T-cell (primary cell): ENCODE data around the gene DPH2. TPM values are rescaled to one million over a fixed set of nuclear protein-coding genes. Genes with fewer than 3 reads are reported as not detected.

ENCODE experiments used
- ATAC-seq, 4 experiments: fragments of 200-7000 bp in 3 of 4; fragments of 150-1000 bp in 1 of 4; cut with Tn5 transposase; replicated peaks in 1 of 4; 1 replicate in 3 of 4; 2 replicates in 1 of 4; pipeline ENCODE4 v1.10.0; 2021; ENCODE audit warnings: moderate library complexity in 3 of 4, mild to moderate bottlenecking in 2 of 4, moderate number of reproducible peaks in 1 of 4
- CTCF ChIA-PET, 2 donors: fragments of 300-600 bp; sonication (Branson Sonifier 250); formaldehyde crosslinking; loops; one replicate each; lab custom pipeline; 2022; ENCODE audit warnings: antibody characterized with exemption in 2 of 2; lab: Charles Lee
- POLR2A ChIA-PET, 2 donors: fragments of 300-600 bp; sonication (Branson Sonifier 250); formaldehyde crosslinking; loops; one replicate each; lab custom pipeline; 2022; ENCODE audit warnings: antibody characterized with exemption in 2 of 2; lab: Charles Lee
- DNase-seq, 35 experiments: peaks; one replicate each; pipeline versions ENCODE4 v3.0.0 to v3.0.0-alpha.2; 2013 to 2023
- H3K27ac ChIP-seq: one replicate; pipeline ENCODE4 v1.5.1; 2013; ENCODE audit warnings: low read length
- H3K27me3 ChIP-seq, 2 experiments: replicated peaks in 1 of 2; 1 replicate in 1 of 2; 2 replicates in 1 of 2; pipeline versions ENCODE4 v1.6.1 to v1.7.0; 2013; ENCODE audit warnings: low read length in 1 of 2, mixed read lengths in 1 of 2; ENCODE audit not compliant: control insufficient read depth in 2 of 2, insufficient read depth in 2 of 2; ENCODE audit errors: extremely low read depth in 1 of 2
- H3K36me3 ChIP-seq, 2 donors: 1 replicate in 1 of 2; 2 replicates in 1 of 2; pipeline versions ENCODE4 v1.6.1 to v1.7.0; 2013; ENCODE audit warnings: low read length in 1 of 2; ENCODE audit not compliant: control insufficient read depth in 2 of 2, insufficient read depth in 1 of 2; ENCODE audit errors: extremely low read depth in 1 of 2
- H3K4me1 ChIP-seq, 2 experiments: 1 replicate in 1 of 2; 2 replicates in 1 of 2; pipeline versions ENCODE4 v1.6.1 to v1.7.0; 2013; ENCODE audit warnings: low read length in 2 of 2, mixed read lengths in 1 of 2; ENCODE audit not compliant: insufficient read depth in 2 of 2, control insufficient read depth in 1 of 2; ENCODE audit errors: extremely low read depth in 1 of 2
- H3K4me3 ChIP-seq, 2 donors: 1 replicate in 1 of 2; 2 replicates in 1 of 2; pipeline versions ENCODE4 v1.5.1 to v1.7.0; 2013; ENCODE audit warnings: mild to moderate bottlenecking in 2 of 2, low read length in 1 of 2, moderate library complexity in 1 of 2; ENCODE audit not compliant: control insufficient read depth in 1 of 2; ENCODE audit errors: extremely low read depth in 1 of 2
- H3K9me3 ChIP-seq: 2 replicates; pipeline ENCODE4 v1.7.0; 2013
- H3K27ac Mint-ChIP-seq, 2 donors: one replicate each; pipeline ENCODE4 v1.8.0; 2020 to 2021; ENCODE audit warnings: mild to moderate bottlenecking in 2 of 2, mixed read lengths in 2 of 2
- H3K27me3 Mint-ChIP-seq, 2 donors: one replicate each; pipeline ENCODE4 v1.8.0; 2021 to 2022; ENCODE audit warnings: mixed read lengths in 2 of 2
- H3K36me3 Mint-ChIP-seq: one replicate; pipeline ENCODE4 v1.8.0; 2021; ENCODE audit warnings: mixed read lengths
- H3K4me1 Mint-ChIP-seq, 3 donors: one replicate each; pipeline ENCODE4 v1.8.0; 2020 to 2022; ENCODE audit warnings: mixed read lengths in 3 of 3, mild to moderate bottlenecking in 1 of 3
- H3K4me3 Mint-ChIP-seq, 3 donors: one replicate each; pipeline ENCODE4 v1.8.0; 2020 to 2022; ENCODE audit warnings: mild to moderate bottlenecking in 3 of 3, mixed read lengths in 3 of 3, moderate library complexity in 3 of 3
- H3K9me3 Mint-ChIP-seq, 3 donors: one replicate each; pipeline ENCODE4 v1.8.0; 2020 to 2022; ENCODE audit warnings: mixed read lengths in 3 of 3
- WGBS: methylation state at CpG from one replicate; pipeline ENCODE4 v1.1.5; 2013; ENCODE audit warnings: missing lambda C conversion rate; ENCODE audit not compliant: insufficient coverage; 5-methylcytosine and 5-hydroxymethylcytosine counted together
- total RNA-seq, 35 experiments: library from RNA in 6 of 35; stranded (reverse) in 6 of 35; fragments of 120-200 nt in 1 of 35; gene quantifications; one replicate each; pipeline versions ENCODE4 v1.2.1 to v1.2.4 and lab custom pipeline; 2013 to 2026

DPH2 gene
- total RNA-seq, 5 donors from 2014 or later (not counting 1 experiment from before 2014, with no cell fraction given), result 22.1 to 46.6 (median 41.8) TPM

DNA sequence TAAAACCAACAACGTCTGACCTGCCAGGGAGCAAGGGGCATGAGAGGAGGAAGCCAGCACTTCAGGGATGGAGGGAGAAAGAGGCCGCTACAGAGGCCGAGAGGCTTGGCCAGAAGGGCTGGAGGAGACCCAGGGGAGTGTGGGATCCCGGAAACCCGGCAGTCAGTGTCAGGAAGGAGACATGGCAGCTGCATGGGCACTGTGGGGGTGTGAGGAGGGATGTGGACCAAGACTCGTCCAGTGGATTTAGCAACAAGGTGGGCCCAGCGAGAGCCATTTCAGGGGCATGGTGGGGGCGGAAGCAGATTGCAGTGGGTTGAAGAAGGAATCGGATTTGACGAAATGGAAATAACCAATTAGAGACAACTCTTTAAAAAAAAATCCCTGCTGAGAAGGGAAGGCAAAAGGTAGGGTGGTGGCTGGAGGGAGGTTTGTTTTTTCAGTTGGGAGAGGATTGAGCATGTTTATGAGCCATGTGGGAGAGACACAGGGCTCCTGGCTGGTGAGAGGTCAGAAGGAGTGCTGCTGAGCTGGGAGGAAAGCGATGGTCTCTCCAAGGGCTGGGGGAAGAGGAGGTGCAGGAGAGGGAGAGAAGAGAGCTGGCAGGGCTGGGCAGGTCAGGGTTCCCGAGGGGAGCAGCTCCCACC lies 13.6 kb downstream of the DPH2 start:
- Histone ChIP-seq H3K4me3 (no peak overlapping the region), H3K27ac (no peak overlapping the region), H3K9me3 (no peaks in the 10 kb centered on the region), H3K36me3 (peaks cover 0 to under 1% of the 10 kb centered on the region in 2 donors), H3K27me3 (peaks cover 0 to 24% of the 10 kb centered on the region in 2 experiments), H3K4me1 (peaks cover 0 to 16% of the 10 kb centered on the region in 2 experiments)
- ChIA-PET POLR2A (no interaction called here), CTCF (interaction anchor here in 1 of 2 donors (0.6 kb wide), 1 partner anchor 16 kb away, joined by 4 read pairs; no protein-coding TSS in a partner anchor)
- DNase-seq (no peak), ATAC-seq (no peak)
- Mint-ChIP-seq H3K9me3 (no peaks in the 10 kb centered on the region), H3K36me3 (no peaks in the 10 kb centered on the region), H3K27ac (no peak overlapping the region), H3K4me3 (no peak overlapping the region), H3K4me1 (peaks cover 0 to 15% (median 12%) of the 10 kb centered on the region in 3 donors), H3K27me3 (peaks cover 0 to 5% of the 10 kb centered on the region in 2 donors)
- 87% methylated on average over 5 of the region's 12 CpGs for WGBS

DNA sequence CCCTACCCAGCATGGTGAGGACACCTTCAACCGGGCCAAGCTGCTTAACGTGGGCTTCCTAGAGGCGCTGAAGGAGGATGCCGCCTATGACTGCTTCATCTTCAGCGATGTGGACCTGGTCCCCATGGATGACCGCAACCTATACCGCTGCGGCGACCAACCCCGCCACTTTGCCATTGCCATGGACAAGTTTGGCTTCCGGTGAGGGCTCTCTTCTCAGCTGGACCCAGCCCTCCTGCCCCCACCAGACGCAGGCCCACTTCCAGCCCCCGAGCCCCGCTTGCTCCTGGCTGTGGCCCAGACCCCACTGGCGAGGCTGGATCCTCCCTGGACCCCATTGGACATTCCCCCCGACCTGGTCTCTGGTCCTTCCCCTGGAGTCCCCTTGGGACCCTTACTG lies 15.0 kb downstream of the DPH2 start:
- ATAC-seq, result no peak
- H3K9me3 Mint-ChIP-seq, result no peaks in the 10 kb centered on the region

DNA sequence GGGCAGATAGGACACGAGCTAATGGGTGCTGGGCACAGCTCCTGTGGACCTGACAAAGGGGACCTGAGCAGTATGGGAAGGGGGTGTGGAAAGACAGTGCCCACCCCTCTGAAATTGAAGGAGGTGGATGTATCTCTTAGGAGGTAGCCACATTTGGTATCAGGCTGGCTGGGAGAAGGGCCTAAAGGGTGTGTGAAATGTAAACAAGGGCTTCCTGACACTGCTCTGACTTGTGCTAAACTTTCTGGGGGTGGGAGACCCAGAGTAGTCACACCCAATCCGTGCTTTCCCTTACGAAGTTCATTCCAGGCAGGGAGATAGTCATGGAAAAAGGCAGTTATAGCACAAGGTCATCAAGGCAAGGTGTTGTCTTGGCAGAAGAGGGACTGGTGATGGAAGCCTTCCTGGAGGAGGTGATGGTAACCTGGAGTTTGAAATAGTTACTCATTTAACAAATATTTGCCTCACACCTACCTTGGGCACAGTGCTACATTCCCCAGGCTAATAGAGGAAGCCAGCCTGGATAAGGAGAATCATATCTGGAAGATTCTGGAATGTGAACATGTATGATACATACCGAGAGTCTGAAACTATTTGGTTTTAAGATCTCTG lies 16.3 kb downstream of the DPH2 start:
- no peaks in the 10 kb centered on the region for H3K36me3 Mint-ChIP-seq
- ChIA-PET POLR2A (no interaction called here), CTCF (no interaction called here)
- Histone ChIP-seq H3K4me3 (no peak overlapping the region), H3K36me3 (no peaks in the 10 kb centered on the region), H3K9me3 (no peaks in the 10 kb centered on the region), H3K27ac (no peak overlapping the region), H3K27me3 (peaks cover 0 to 3% of the 10 kb centered on the region in 2 experiments), H3K4me1 (peaks cover 0 to 6% of the 10 kb centered on the region in 2 experiments)
- peaks cover 0 to 3% (median 1%) of the 10 kb centered on the region in 3 donors for H3K4me1 Mint-ChIP-seq
- no peak overlapping the region for H3K27ac Mint-ChIP-seq
- H3K27me3 Mint-ChIP-seq, result no peaks in the 10 kb centered on the region
- DNase-seq (no peak), ATAC-seq (no peak)
- no peak overlapping the region for H3K4me3 Mint-ChIP-seq
- H3K9me3 Mint-ChIP-seq, result no peaks in the 10 kb centered on the region
- 100% methylated on average over 1 of the region's 4 CpGs for WGBS

More for the DNA sequence above, 15.0 kb downstream of the DPH2 start:
- Mint-ChIP-seq H3K4me1 (peaks cover 0 to 9% (median 6%) of the 10 kb centered on the region in 3 donors), H3K36me3 (no peaks in the 10 kb centered on the region), H3K4me3 (no peak overlapping the region), H3K27ac (no peak overlapping the region), H3K27me3 (peaks cover 0 to 5% of the 10 kb centered on the region in 2 donors)
- Histone ChIP-seq H3K36me3 (no peaks in the 10 kb centered on the region), H3K27me3 (peaks cover 0 to 15% of the 10 kb centered on the region in 2 experiments), H3K27ac (no peak overlapping the region), H3K4me1 (peaks cover 0 to 6% of the 10 kb centered on the region in 2 experiments), H3K9me3 (no peaks in the 10 kb centered on the region), H3K4me3 (no peak overlapping the region)
- 91% methylated on average over 15 of the region's 16 CpGs for WGBS
- ChIA-PET CTCF (no interaction called here), POLR2A (no interaction called here)
- DNase-seq, result no peak

DNA sequence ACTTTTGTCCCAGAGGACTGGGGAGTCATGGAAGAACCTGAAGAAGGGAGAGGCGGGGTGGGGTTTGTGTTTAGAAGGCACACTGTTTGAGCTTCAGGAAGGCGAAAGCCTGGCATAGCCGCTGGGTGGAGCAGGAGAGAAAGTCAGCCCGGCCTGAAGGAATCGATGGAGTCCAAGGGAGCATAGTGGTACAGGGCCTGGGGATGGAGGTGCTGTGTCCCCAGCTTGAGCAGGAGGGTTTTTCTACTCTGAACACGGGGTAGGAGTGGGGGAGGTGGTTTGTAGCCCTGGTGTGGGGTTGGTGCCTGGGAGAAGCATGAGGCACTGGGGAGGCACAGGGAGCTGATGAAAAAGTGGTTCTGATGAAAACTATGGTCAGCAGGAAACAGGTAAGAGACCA lies 16.9 kb downstream of the DPH2 start:
- H3K9me3 Mint-ChIP-seq, result no peaks in the 10 kb centered on the region
- ChIA-PET CTCF (no interaction called here), POLR2A (no interaction called here)
- H3K36me3 ChIP-seq, result no peaks in the 10 kb centered on the region
- peaks cover 0 to 9% of the 10 kb centered on the region in 2 experiments for H3K4me1 ChIP-seq
- H3K9me3 ChIP-seq, result no peaks in the 10 kb centered on the region
- no peaks in the 10 kb centered on the region for H3K36me3 Mint-ChIP-seq
- no peak for ATAC-seq
- H3K27ac ChIP-seq, result no peak overlapping the region
- H3K4me3 ChIP-seq, result no peak overlapping the region
- H3K4me1 Mint-ChIP-seq, result peaks cover 0 to 5% (median 2%) of the 10 kb centered on the region in 3 donors
- no peaks in the 10 kb centered on the region for H3K27me3 ChIP-seq
- WGBS, result 90% methylated on average over 6 of the region's 6 CpGs
- no peak overlapping the region for H3K4me3 Mint-ChIP-seq
- no peak for DNase-seq
- H3K27me3 Mint-ChIP-seq, result no peaks in the 10 kb centered on the region
- H3K27ac Mint-ChIP-seq, result no peak overlapping the region

DNA sequence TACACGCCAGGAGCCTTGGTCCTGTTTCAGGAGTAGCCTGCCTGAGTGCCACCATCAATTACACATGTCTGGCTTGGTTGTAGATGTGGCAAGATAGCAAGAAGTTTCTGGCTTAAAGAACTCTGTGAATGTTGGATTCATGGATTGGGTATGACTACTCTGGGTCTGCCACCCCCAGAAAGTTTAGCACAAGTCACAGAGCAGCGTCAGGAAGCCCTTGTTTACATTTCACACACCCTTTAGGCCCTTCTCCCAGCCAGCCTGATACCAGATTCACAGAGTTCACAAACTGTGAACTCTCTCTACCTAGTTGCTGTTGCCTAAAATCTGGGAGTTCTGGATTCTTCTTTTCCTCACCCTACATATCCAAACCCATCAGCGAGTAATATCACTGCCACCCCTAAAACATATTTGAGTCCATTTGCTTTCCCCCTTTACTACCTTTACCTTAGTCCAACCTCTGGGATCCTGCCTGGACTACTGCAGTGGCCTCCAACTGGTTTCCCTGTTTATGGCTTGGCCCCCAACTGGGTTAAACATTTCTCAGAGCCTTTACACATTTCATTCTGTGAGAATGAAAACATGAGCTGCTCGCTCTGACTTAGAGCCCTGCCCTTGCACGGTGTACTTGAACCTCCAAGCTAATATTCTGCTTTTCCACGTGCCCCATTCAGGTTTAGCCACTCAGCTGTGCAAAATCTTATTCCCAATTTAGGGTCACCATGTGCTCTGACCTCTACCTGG lies 17.5 kb downstream of the DPH2 start:
- H3K9me3 Mint-ChIP-seq, result no peaks in the 10 kb centered on the region
- ATAC-seq (no peak), DNase-seq (no peak)
- ChIA-PET CTCF (interaction anchor here in 1 of 2 donors (0.6 kb wide), 1 partner anchor 53 kb away, joined by 7 read pairs; no protein-coding TSS in a partner anchor), POLR2A (no interaction called here)
- Histone ChIP-seq H3K9me3 (no peaks in the 10 kb centered on the region), H3K4me1 (peaks cover 2 to 15% of the 10 kb centered on the region in 2 experiments), H3K27me3 (no peaks in the 10 kb centered on the region), H3K27ac (no peak overlapping the region), H3K4me3 (no peak overlapping the region), H3K36me3 (no peaks in the 10 kb centered on the region)
- peaks cover 6 to 10% (median 7%) of the 10 kb centered on the region in 3 donors for H3K4me1 Mint-ChIP-seq
- no peaks in the 10 kb centered on the region for H3K27me3 Mint-ChIP-seq
- no peak overlapping the region for H3K27ac Mint-ChIP-seq
- no peak overlapping the region for H3K4me3 Mint-ChIP-seq
- 91% methylated on average over 6 of the region's 6 CpGs for WGBS
- H3K36me3 Mint-ChIP-seq, result no peaks in the 10 kb centered on the region
